Fibroblast of lung (primary cell): ENCODE data around the gene MPDZ. TPM values are rescaled to one million over a fixed set of nuclear protein-coding genes. Genes with fewer than 3 reads are reported as not detected.

ENCODE experiments used
- DNase-seq, 2 donors: peaks; one replicate each; pipeline versions ENCODE4 v3.0.0 to v3.0.0-alpha.2; 2010; ENCODE audit warnings: low read depth in 2 of 2
- H2AFZ ChIP-seq: 2 replicates; pipeline ENCODE4 v1.5.1; 2012; ENCODE audit warnings: low read length, control low read depth, inconsistent platforms
- H3K27ac ChIP-seq: 2 replicates; pipeline ENCODE4 v1.5.1; 2011; ENCODE audit warnings: low read length, control low read depth; ENCODE audit not compliant: insufficient read depth
- H3K27me3 ChIP-seq: 2 replicates; pipeline ENCODE4 v1.5.1; 2011; ENCODE audit warnings: mild to moderate bottlenecking, low read length; ENCODE audit not compliant: control insufficient read depth, insufficient read depth
- H3K36me3 ChIP-seq: 2 replicates; pipeline ENCODE4 v1.5.1; 2011; ENCODE audit warnings: low read length; ENCODE audit not compliant: control insufficient read depth, insufficient read depth
- H3K4me1 ChIP-seq: 2 replicates; pipeline ENCODE4 v1.5.1; 2011; ENCODE audit warnings: low read length; ENCODE audit not compliant: control insufficient read depth, insufficient read depth; ENCODE audit errors: extremely low read depth
- H3K4me2 ChIP-seq: 2 replicates; pipeline ENCODE4 v1.5.1; 2011; ENCODE audit warnings: low read length, control low read depth; ENCODE audit not compliant: insufficient read depth; ENCODE audit errors: extremely low read depth
- H3K4me3 ChIP-seq, 4 experiments: fragments of 200-600 bp in 1 of 4; sonication (generic) in 1 of 4; replicated peaks in 1 of 4; 2 replicates each; pipeline ENCODE4 v1.5.1; 2011 to 2016; ENCODE audit warnings: low read length in 4 of 4, low read depth in 3 of 4, mild to moderate bottlenecking in 3 of 4, control low read depth in 2 of 4, inconsistent platforms in 1 of 4, mixed read lengths in 1 of 4; ENCODE audit not compliant: insufficient read depth in 1 of 4; ENCODE audit errors: control extremely low read depth in 1 of 4
- H3K79me2 ChIP-seq: 2 replicates; pipeline ENCODE4 v1.5.1; 2012; ENCODE audit warnings: mild to moderate bottlenecking, low read length, inconsistent platforms; ENCODE audit not compliant: control insufficient read depth, insufficient read depth
- H3K9ac ChIP-seq: 2 replicates; pipeline ENCODE4 v1.5.1; 2011; ENCODE audit warnings: mild to moderate bottlenecking, low read length, control low read depth; ENCODE audit not compliant: insufficient read depth
- H3K9me3 ChIP-seq: 2 replicates; pipeline ENCODE4 v1.5.1; 2012; ENCODE audit warnings: low read depth, low read length; ENCODE audit not compliant: control insufficient read depth, insufficient read depth
- H4K20me1 ChIP-seq: 2 replicates; pipeline ENCODE4 v1.5.1; 2011; ENCODE audit warnings: low read length; ENCODE audit not compliant: control insufficient read depth, insufficient read depth; ENCODE audit errors: extremely low read depth
- EZH2 ChIP-seq: IDR thresholded peaks from 2 replicates; pipeline ENCODE4 v1.5.1; 2012; ENCODE audit warnings: low read length, control low read depth, mild to moderate bottlenecking; ENCODE audit errors: missing control alignments
- polyA plus RNA-seq, 2 donors: library from polyadenylated mRNA; depleted of rRNA in 1 of 2; stranded (reverse) in 1 of 2; unstranded in 1 of 2; fragments of >200 nt; gene quantifications; 2 replicates each; pipeline ENCODE4 v1.2.1, GENCODE V29; 2011 to 2012; ENCODE audit warnings: missing spikeins in 1 of 2
- total RNA-seq: library from RNA; depleted of rRNA; stranded (reverse); fragments of >200 nt; gene quantifications from 2 replicates; pipeline ENCODE4 v1.2.1, GENCODE V29; 2014
- TF ChIP-seq, protein P1 (sequence below), 2 donors: IDR thresholded peaks in 1 of 2; conservative IDR thresholded peaks in 1 of 2; 1 replicate in 1 of 2; 2 replicates in 1 of 2; pipeline ENCODE4 v1.5.1; 2011 to 2012; ENCODE audit warnings: low read length in 2 of 2, control low read depth in 1 of 2, inconsistent platforms in 1 of 2, low read depth in 1 of 2, mild to moderate bottlenecking in 1 of 2

The MPDZ gene
- total and polyA plus RNA-seq, 2 donors (not counting 1 experiment from before 2014, with no cell fraction given) = 28.9 to 66.9 TPM

GRCh38 chr9:13221741-13222140 lies 57.8 kb downstream of the MPDZ start:
- no peak overlapping the region for H3K9ac ChIP-seq

DNA sequence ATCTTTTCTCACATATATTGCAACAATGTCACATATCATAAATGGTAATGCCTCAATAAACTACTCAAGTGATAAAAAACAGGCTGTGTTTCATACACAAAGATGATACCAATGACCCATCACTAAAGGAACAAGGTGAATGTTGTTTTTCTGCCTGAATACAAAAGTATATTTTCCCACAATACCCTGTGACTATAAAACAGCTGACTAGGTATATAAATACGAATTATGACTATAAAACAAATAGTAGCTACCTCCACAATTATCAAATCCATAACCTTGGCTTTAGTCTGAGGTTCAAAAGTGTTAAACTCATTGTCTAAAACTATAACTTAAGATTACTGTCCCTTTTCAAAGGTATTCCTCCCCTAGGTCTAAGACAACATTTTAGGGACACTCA lies 58.7 kb downstream of the MPDZ start:
- H3K36me3 ChIP-seq = no peaks in the 10 kb centered on the region
- no peaks in the 10 kb centered on the region for H3K4me1 ChIP-seq

More at GRCh38 chr9:13221741-13222140, 57.8 kb downstream of the MPDZ start:
- no peak overlapping the region for H2AFZ ChIP-seq
- no peak overlapping the region for H3K27ac ChIP-seq
- no peaks in the 10 kb centered on the region for H3K9me3 ChIP-seq
- no peaks in the 10 kb centered on the region for H3K36me3 ChIP-seq
- no peaks in the 10 kb centered on the region for H3K4me1 ChIP-seq
- no peak overlapping the region for H3K4me2 ChIP-seq
- TF ChIP-seq, protein P1, sequence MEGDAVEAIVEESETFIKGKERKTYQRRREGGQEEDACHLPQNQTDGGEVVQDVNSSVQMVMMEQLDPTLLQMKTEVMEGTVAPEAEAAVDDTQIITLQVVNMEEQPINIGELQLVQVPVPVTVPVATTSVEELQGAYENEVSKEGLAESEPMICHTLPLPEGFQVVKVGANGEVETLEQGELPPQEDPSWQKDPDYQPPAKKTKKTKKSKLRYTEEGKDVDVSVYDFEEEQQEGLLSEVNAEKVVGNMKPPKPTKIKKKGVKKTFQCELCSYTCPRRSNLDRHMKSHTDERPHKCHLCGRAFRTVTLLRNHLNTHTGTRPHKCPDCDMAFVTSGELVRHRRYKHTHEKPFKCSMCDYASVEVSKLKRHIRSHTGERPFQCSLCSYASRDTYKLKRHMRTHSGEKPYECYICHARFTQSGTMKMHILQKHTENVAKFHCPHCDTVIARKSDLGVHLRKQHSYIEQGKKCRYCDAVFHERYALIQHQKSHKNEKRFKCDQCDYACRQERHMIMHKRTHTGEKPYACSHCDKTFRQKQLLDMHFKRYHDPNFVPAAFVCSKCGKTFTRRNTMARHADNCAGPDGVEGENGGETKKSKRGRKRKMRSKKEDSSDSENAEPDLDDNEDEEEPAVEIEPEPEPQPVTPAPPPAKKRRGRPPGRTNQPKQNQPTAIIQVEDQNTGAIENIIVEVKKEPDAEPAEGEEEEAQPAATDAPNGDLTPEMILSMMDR (conservative IDR thresholded peaks at IDR 0.05 in 1 of 2, IDR thresholded peaks at IDR 0.05 in 1 of 2; ENCODE audit: low read depth in 1 of 2, low read length in 2 of 2) = no peak
- no peak for TF ChIP-seq EZH2
- DNase-seq = no peak
- no peaks in the 10 kb centered on the region for H3K27me3 ChIP-seq
- H4K20me1 ChIP-seq = no peaks in the 10 kb centered on the region
- no peaks in the 10 kb centered on the region for H3K79me2 ChIP-seq
- no peak overlapping the region for H3K4me3 ChIP-seq

GRCh38 chr9:13215791-13216554 lies 63.5 kb downstream of the MPDZ start:
- TF ChIP-seq, protein P1 (conservative IDR thresholded peaks at IDR 0.05 in 1 of 2, IDR thresholded peaks at IDR 0.05 in 1 of 2; ENCODE audit: low read depth in 1 of 2, low read length in 2 of 2) = no peak
- TF ChIP-seq EZH2 = no peak
- no peak overlapping the region for H3K27ac ChIP-seq

More for the DNA sequence above, 58.7 kb downstream of the MPDZ start:
- Histone ChIP-seq H3K9ac (no peak overlapping the region), H3K79me2 (no peaks in the 10 kb centered on the region), H3K9me3 (no peaks in the 10 kb centered on the region), H3K27ac (no peak overlapping the region), H3K4me2 (no peak overlapping the region), H4K20me1 (no peaks in the 10 kb centered on the region), H3K4me3 (no peak overlapping the region), H3K27me3 (no peaks in the 10 kb centered on the region), H2AFZ (no peak overlapping the region)
- TF ChIP-seq, protein P1 (conservative IDR thresholded peaks at IDR 0.05 in 1 of 2, IDR thresholded peaks at IDR 0.05 in 1 of 2; ENCODE audit: low read depth in 1 of 2, low read length in 2 of 2) = no peak
- TF ChIP-seq EZH2 = no peak
- no peak for DNase-seq

More at GRCh38 chr9:13215791-13216554, 63.5 kb downstream of the MPDZ start:
- no peaks in the 10 kb centered on the region for H4K20me1 ChIP-seq
- H3K4me3 ChIP-seq = no peak overlapping the region
- no peaks in the 10 kb centered on the region for H3K4me1 ChIP-seq
- no peaks in the 10 kb centered on the region for H3K9me3 ChIP-seq
- DNase-seq = no peak
- no peak overlapping the region for H2AFZ ChIP-seq
- no peaks in the 10 kb centered on the region for H3K27me3 ChIP-seq
- H3K36me3 ChIP-seq = no peaks in the 10 kb centered on the region
- H3K9ac ChIP-seq = no peak overlapping the region
- no peak overlapping the region for H3K4me2 ChIP-seq
- H3K79me2 ChIP-seq = no peaks in the 10 kb centered on the region
